Glomerular visceral epithelial cell (primary cell): ENCODE data around the gene ZNF823.
A peak's percentile ranks its signal among the peaks of the same experiment; 100 is the strongest.

Experiments
- DNase-seq: peaks from one replicate; pipeline ENCODE4 v3.0.0-alpha.2; 2016; ENCODE audit errors: extremely low spot score

Gene ZNF823

GRCh38 chr19:11737964-11738745 is 591 bp downstream of the ZNF823 start:
- DNase-seq = peak; percentile 70

DNA sequence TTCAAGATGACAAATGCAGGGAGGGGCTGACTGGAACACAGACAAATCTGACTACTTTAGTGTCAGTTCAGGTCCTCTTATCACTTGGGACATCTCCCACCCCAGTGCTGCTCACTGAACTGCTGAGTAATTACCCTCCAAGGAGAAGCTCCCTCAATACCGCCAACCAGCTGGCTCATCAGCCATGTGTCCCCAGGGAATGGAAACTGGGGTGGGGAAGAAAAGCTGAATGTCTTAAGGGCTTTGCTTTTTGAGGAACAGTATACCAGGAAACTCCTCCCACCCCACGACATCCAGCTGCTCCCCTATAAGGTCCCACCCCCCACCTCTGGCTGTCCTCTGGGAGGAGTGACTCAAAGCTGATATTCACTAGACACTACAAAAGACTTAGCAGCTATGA is 2.0 kb downstream of the ZNF823 start:
- DNase-seq = peak; percentile 25

DNA sequence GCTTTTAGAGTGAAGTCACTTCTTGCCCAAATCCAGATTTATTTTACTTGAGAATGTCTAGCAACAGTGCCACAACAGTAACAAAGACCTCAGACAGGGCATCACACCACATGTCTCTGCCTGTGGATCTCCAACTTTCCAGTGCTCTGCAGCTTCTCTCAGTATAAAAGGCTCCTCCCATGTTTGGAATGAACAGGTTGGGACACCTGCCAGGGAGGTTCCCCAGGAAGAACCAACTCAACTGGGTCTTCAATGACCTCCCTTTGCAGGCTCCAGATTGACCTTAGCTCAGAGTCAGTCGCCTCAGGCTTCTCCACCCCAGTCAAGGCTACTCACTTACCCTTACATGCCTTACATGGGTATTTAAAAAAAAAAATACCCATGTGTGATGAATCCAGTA is 3.4 kb downstream of the ZNF823 start:
- no peak for DNase-seq

GRCh38 chr19:11729586-11729985 is 9.2 kb downstream of the ZNF823 start:
- no peak for DNase-seq

- no peak for DNase-seq
These were observed 16.3 kb downstream of the ZNF823 start for GRCh38 chr19:11722414-11722813.

GRCh38 chr19:11721681-11722080 is 17.1 kb downstream of the ZNF823 start:
- DNase-seq = no peak

DNA sequence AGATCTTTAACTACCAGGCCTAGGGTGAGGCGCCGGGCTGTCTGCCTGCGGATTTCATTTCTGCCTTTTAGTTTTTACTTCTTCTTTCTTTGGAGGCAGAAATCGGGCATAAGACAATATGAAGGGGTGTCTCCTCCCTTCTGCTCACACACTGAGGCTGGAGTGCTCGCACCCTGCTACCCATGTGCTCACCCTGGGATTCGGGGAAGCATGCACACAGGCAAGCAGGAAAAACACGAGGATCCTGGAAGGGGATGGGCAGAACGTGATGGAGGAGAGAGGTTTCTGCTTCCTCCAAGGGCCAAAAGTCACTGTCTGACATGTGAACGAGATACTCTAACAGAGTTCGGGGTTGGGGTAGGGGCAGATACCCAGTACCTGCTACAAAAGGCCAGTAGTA is 28.4 kb downstream of the ZNF823 start:
- no peak for DNase-seq

DNA sequence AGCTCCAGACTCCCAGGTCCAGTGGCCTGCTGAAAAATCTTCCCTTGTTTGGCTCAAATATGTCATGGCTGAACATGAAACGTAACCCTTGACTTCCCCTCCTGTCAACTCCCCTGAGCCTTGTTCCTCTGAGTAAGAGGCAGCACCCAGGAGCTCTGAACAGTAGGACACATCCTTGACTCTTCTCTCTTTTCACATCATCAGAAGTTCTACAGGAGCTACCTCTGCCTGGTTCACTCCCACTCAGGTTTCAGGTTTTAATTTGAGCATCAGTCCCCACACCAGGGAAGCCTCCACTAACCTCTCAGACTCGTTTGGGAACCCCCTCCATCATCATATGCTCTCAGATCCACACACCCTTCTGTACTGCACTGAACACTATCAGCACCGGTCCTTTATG is 30.3 kb downstream of the ZNF823 start:
- DNase-seq = no peak

DNA sequence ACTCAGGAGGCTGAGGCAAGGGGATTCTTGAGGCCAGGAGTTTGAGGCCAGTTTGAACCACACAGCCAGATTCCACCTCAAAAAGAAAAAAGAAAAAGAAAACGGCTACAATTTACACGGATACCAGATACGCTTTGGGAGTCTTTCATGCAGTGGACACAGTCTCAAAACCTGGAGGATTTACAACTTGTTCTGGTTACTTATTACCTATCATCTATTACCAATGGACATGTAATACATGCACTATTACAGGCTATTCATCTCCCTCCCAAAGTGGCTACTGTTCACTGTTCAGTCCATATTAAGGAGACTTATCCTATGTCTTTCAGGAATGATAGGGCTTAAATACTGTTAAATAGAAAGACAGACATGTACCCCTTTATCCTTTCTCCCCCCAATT is 33.3 kb downstream of the ZNF823 start:
- DNase-seq = no peak

GRCh38 chr19:11704626-11705025 is 34.1 kb downstream of the ZNF823 start:
- no peak for DNase-seq

DNA sequence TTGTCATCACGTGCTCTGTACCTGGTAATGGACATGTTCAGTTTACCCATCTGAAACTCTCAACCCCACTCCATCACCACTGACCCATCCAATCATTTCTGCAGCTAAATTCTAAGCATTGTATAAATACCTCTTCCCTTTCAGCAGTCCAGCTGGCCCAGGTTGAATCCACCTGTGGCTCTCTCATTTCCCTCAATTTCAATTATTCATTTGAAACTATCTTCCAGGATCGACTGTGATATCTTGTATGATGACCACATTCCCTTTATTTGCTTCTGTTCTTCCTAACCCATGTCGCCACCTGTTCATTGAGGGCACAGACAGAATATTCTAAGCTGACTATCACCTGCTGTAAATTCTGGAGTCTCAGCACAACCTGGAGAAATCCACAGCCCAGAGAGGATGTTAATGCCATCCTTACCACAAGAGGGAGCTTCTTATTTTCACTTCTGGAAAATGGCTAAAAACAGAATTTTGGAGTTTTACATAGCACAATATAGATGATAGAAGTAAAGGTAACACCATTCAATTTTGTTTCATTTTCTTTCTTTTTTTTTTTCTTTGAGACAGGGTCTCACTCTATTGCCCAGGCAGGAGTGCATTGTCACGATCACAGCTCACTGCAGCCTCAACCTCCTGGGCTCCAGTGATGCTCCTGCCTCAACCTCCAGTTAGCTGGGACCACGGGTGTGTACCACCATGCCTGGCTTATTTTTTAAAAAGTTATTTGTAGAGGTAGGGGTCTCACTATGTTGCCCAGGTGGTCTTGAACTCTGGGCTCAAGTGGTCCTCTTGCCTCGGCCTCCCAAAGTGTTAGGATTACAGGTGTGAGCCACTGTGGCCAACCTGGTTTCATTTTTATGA is 38.6 kb downstream of the ZNF823 start:
- DNase-seq = peak; percentile 41

DNA sequence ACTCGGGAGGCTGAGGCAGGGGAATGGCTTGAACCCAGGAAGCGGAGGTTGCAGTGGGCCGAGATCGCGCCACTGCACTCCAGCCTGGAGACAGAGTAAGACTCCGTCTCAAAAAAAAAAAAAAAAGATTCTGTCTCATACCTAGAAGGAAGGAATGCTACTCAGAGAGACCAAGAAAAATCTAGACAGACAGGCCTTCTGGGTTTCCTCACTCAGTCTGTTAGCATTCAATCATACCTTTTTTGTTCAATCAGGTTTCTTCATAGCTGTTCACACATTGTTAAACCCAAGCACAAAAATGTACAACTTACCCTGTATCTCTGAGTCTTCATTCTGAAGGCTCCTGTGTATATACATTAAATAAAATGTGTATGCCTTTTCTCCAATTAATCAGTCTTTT is 40.5 kb downstream of the ZNF823 start:
- no peak for DNase-seq

DNA sequence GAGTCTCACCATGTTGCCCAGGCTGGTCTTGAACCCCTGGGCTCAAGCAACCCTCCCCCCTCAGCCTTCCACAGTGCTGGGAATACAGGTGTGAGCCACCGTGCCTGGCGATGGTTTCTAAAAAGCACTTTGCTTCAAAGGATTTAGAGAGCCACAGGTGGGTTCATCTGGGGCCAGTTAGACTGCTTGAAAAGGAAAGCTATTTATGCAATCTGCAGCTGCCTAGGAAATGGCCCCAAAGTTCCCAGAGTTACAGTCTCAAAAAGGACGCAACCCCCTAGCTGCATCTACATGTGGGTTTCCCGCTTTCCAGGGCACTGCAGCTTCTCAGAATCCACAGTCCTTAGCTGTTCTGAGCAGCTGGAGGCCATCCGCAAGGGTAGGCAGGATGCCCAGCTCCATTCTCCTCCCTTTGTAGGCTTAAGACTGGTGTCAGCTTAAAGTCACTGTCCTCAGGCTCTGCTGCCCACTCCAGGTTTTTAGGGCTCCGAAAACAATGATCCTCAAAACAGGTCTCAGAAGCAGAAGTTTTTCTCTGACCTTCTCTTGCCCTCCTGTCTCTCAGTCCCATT is 41.4 kb downstream of the ZNF823 start:
- no peak for DNase-seq

DNA sequence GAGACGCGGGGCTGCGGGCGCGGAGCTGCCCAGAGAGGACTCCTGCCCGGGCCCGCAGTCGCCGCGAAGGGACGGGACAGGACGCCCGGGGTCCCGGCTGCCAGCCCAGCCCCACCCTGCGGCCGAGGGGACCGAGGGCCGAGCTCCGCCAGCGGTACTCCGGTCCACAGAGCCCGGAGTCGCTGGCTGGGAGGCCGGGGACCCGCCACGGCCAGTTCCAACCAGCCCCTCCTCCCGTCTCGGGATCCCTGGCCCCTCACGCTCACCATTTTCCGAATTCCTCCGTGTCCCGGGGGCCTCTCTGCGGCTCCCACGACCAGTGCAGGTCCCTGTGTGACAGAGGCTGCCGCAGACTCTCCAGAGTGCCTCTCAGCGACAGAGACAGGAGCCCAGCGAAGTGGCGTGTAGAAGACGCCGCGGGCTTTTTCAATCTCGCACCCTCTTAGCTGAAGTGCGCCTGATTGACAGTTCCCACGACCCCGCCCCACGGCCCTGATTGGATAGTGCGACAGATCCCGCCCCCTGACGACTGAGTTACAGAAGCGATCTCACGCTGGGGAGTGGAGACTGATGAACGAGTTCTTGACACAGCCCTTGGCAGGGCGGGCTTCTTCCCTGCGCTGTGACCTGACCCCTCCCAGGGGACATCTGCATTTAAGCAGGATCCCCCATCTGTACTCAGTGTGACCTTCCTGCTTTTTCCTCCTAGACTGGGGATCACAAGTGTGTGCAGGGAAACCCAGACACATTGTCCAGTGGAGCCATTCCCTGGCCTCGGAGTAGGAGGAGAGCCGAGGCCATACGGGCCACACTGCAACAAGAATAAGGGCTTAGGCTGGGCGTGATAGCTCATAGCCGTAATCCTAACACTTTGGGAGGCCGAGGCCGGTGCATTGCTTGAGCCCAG is 44.0 kb downstream of the ZNF823 start:
- DNase-seq = peak; percentile 89

DNA sequence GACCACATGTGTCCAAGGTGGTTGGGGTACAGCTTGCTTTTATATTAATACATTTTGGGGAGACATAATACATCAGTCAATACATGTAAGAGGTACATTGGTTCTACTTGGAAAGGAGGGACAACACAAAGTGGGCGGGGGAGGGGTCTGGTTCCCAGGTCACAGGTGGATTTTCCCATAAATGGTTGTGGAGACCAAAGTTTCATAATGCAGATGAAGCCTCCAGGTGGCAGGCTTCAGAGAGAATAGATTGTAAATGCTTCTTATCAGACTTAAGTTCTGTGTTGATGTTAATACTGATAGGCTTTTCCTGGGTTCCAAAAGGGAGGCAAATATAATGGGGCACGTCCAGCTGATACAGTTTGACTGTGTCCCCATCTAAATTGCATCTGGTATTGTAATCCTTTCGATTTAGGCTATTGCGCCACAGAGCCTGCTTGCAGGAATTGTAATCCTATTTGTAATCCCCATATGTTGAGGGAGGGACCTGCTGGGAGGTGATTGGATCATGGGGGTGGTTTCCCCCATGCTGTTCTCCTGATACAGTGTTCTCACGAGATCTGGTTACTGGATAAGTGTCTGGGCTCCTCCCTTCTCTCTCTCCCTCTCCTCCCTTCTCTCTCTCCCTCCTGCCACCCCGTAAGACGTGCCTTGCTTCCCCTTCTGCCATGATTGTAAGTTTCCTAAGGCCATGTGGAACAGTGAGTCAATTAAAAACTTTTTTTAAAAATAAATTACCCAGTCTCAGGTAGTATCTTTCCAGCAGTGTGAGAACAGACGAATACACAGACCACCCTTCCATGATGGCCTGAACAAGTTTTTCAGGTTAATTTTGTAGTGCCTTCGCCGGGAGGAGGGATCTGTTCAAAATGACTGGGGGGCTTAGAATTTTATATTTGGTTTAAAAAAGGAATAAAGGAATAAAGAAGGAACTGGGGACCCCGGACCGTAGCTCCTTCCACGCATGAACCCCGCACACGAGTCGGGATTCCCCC is 44.9 kb downstream of the ZNF823 start:
- peak; percentile 45 for DNase-seq

- DNase-seq = peak; percentile 51
These were observed 46.5 kb downstream of the ZNF823 start for GRCh38 chr19:11692127-11692790.

DNA sequence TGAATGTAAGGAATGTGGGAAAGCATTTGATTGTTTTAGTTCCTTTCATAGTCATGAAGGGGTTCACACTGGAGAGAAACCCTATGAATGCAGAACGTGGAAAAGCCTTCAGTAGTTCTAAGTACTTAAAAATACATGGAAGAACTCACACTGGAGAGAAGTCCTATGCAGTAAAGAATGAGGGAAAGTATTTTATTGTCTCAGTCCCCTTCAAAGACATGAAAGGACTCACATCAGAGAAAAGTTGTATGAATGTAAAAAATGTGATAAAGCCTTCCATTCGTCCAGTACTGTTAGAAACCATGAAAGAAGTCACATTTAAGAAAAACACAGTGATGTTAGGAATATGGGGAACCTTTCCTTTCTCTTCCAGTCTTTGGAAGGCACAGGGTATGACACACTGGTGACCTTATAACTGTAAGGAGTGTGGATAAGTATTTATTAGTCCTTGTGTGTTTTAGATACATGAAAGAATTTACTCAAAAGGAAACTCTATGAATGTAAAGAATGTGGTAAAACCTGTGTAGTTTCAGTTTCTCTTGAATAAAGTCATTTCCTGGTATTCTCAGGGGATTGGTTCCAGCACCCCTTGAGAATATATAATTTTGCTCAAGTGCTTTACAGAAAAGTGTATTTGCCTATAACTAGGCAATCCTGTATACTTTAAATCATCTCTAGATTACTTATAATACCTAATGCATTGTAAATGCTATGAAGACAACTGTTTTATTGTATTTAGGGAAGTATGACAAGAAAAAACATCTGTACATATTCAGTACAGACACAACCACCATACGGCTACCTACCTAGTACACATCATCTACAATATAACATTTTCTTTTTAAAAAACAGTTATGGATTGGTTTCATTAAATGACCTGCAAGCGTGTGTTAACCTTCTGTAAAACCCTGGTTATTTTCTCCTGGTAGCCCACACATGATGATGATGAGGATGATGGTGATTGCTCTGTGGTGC is 52.8 kb downstream of the ZNF823 start:
- DNase-seq = no peak

DNA sequence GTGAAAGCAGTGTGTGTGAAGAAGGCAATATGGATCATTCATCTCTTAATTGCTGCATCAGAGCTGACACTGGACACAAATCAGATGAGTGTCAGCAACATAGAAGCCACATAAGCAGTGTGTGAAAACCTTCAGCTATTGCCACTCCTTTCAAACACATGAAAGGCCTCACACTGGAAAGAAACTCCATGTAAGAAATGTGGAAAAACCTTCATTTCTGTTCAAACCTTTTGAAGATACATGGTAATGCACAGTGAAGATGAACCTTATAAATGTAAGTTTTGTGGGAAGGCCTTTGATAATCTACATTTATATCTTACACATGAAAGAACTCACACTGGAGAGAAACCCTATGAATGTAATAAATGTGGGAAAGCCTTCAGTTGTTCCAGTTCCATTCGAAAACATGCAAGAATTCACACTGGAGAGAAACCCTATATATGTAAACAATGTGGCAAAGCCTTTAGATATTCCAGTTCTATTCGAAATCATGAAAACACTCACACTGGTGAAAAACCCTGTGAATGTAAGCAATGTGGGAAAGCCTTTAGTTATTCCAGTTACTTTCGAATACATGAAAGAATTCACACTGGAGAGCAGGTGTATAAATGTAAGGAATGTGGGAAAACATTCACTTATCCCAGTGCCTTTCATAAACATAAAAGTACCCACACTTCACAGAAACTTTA is 53.6 kb downstream of the ZNF823 start:
- DNase-seq = no peak
